NCI-H2107 treated with DMSO at 0.1 percent for 48 hours (cell line): ENCODE data around the gene ABLIM3.

Source experiments
- DNase-seq: peaks from one replicate; lab custom pipeline; 2025; ENCODE audit not compliant: unreplicated experiment; lab: John Stamatoyannopoulos, UW

ABLIM3 gene

DNA sequence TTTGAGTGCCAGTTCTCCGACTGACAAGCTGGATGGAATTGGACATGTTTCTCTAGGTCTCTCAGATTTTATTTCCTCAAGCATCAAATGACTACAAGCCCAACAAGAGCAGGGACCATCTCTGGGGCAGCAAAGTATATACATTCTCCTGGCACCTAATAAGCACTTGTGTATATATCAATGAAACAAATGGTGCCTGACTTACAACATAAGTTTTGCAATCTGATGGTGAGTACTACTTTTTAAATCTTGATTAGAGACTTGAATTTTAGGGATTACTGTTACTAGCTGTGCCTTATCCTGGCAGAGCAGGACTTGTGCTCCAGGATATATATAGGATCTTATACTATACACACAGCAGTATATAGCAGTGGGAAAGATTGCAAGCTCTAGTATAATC is 8.8 kb upstream of the ABLIM3 start:
- no peak for DNase-seq

- DNase-seq = no peak
Measured at GRCh38 chr5:149133795-149134777, 7.2 kb upstream of the ABLIM3 start.

- no peak for DNase-seq
Measured at GRCh38 chr5:149134778-149135500, 6.4 kb upstream of the ABLIM3 start.

- DNase-seq = no peak
Measured at GRCh38 chr5:149135536-149136201, 5.6 kb upstream of the ABLIM3 start.

DNA sequence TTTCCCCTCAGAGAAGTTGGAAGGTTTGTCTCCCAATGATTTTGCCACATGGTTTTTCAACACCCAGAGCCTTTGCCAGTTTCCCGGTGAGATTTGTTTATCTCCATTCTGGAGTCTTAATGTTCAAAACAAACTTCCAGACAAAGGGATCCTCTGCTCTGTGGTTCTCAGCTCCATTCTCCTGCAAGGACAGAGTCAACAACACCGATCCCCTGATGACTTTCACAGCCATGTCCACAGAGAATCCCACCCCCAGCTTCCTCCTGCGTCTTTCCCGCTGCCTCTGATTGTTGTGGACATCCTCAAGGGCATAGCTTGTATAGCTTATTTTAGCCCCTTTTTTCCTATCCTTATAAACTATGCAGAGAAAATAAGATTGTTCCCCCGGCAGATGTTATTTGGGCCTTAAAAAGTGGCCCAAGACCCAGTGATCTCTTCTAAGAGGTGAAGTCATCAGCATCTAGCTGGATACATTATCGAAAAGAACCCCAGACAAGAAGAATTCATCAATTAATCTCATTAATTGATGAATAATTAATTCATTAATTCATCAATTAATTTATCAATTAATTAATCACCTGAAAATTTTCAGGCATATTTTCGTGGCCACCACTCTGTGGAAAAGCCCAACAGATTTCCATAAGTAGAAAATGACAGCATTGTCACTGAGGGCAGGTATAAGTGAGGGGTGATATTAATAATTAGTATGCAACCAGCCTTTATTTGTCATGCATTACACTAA is 2.9 kb upstream of the ABLIM3 start:
- DNase-seq = no peak

GRCh38 chr5:149140197-149141002 is 893 bp upstream of the ABLIM3 start:
- no peak for DNase-seq

DNA sequence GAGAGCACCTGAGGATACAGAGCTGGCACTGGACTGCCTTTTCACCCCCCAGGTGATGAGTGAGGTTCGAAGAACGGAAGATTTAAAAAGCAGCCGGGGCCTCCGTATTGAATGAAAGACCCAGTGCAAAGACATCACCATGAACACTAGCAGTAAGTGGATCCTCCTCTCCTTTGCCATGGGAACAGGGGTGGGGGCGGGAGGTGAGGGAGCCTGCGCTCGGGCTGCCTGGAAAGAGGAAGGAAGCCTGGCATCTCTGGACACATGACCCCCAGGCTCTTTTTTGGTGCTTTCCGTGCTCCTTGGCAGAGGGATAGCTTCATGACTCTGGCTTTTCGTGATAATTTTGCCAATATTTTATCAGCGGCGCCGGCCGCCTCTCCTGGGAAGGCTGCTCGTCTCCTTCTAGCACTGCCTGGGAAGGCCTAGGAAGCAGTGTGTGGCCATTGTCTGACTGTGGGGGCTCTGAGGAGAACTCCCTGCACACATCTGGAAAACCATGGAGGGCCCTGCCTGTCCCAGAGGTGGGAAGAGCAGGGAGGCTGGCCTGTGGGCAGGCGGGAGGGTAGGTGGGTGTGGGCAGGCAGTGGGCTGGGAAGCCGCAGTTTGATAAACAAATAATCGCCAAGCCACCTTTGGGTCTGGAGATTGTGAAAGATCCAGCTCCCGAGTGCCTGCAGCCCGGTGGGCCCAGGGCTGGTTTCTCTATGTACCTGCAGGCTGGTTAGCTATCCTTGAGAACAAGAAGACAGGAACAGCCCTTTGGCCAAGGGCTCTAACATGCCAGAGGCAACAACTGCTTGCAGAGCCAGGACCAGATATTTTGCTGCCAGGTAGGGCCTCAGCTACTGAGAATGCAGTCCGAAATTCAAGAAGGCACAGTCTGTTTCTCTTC is 911 bp downstream of the ABLIM3 start:
- DNase-seq = no peak

DNA sequence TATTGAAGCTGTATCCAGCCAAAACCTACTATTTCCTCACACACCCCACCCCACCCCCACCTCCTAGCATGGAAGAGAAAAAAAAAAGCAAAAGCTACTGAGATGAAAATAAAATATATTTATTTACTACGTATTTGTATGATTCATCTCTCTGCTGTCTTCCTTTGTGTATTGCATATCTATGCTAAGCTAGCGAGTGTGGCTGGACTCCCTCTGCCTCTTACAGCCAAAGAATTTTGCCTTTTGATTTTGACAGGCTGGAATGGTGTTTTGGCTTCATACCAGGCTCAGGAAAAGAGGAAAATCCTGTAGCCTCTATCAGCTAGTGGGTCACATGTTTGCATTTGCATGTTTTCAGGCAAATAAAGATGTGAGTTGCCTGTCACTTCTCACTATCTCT is 2.2 kb downstream of the ABLIM3 start:
- DNase-seq = no peak

DNA sequence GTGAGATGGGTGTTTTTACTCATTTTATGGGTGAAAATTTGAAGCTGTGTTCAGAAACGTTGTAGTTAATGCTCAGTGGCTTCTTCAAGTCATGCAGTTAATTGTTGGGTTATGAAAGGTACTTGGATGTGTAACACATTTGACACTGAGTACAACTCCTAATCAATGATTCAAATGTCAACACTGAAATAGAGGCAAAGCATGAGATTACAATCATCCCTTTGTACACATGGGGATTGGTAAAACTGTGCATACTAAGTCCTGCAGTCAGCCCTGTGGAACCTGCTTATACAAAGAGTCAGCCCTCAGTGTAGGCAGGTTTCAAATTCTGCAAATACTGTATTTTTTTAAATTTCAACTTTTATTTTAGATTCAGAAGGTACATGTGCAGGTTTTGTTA is 3.3 kb downstream of the ABLIM3 start:
- DNase-seq = no peak

GRCh38 chr5:149145138-149145537 is 3.8 kb downstream of the ABLIM3 start:
- no peak for DNase-seq

GRCh38 chr5:149147676-149148075 is 6.4 kb downstream of the ABLIM3 start:
- no peak for DNase-seq

DNA sequence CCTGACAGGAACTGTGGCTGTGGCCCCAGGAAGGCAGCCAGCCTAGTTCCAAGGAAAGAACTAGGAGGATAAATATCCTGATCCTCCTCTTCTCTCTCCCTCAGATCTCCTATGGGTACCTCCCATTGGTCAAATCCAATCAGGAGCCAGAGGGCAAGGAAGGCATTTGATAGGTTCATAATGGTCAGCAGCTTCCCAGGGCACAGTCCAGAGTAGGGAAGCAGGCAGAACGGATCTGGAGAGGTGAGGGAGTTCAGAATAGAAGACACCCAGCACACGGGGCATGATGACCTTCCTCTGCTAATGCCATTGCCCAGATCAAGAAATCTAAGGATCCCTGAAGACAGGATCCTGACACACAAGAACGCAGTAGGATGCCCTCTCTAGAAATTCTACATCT is 8.6 kb downstream of the ABLIM3 start:
- no peak for DNase-seq

DNA sequence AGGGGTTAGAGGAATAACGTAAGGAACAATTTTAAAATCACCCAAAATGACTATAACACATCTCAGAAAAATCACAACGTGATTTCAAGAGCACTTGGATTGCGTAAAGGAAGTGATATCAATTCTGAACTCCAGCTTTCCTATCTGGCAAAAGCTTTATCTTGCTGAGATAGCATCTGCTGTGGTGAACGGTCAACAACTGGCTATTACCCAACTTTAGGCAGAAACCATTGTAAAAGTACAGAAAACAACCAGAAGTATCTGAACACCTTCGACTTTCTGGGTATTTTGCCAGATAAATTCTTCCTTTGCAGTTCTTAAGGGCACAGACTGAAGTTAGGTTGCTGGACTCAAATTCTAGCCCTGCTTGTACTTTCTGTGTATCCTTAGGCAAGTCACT is 9.2 kb downstream of the ABLIM3 start:
- no peak for DNase-seq

- DNase-seq = no peak
Measured at GRCh38 chr5:149151717-149152116, 10.4 kb downstream of the ABLIM3 start.

- no peak for DNase-seq
Measured at GRCh38 chr5:149152317-149152746, 11.0 kb downstream of the ABLIM3 start.

GRCh38 chr5:149153193-149153750 is 12.0 kb downstream of the ABLIM3 start:
- DNase-seq = no peak

GRCh38 chr5:149153751-149154610 is 12.7 kb downstream of the ABLIM3 start:
- DNase-seq = peak; percentile 66

GRCh38 chr5:149154650-149155049 is 13.4 kb downstream of the ABLIM3 start:
- no peak for DNase-seq
